ENCODE data around the gene KIAA0753. TPM values are rescaled to one million over a fixed set of nuclear protein-coding genes. Genes with fewer than 3 reads are reported as not detected.

KIAA0753 gene
- total and polyA plus RNA-seq, 7 donors = 3.6 to 18.3 (median 14.1) TPM

- 86 to 91% methylated on average over 16 of the region's 16 CpGs for WGBS, 2 donors
- TF ChIP-seq POLR2AphosphoS5 (IDR thresholded peaks at IDR 0.05) (no peak), CTCF (IDR thresholded peaks at IDR 0.05) (no peak), EP300 (IDR thresholded peaks at IDR 0.05) (no peak), POLR2A (IDR thresholded peaks at IDR 0.05) (no peak)
- Histone ChIP-seq H3K9me3 (peaks cover 0 to 2% (median 0%) of the 10 kb centered on the region in 4 donors), H3K4me3 (no peak overlapping the region), H3K27me3 (no peaks in the 10 kb centered on the region), H3K27ac (no peak overlapping the region), H3K36me3 (no peaks in the 10 kb centered on the region), H3K4me1 (peaks cover 0 to 9% (median 5%) of the 10 kb centered on the region in 4 donors)
- intact Hi-C loops (cut with DNase I) = no loop called here
- DNase-seq = no peak
Observed at GRCh38 chr17:6543079-6544010, 97.2 kb downstream of the KIAA0753 start.

GRCh38 chr17:6542577-6542976, 97.9 kb downstream of the KIAA0753 start:
- 94 to 95% methylated on average over 4 of the region's 4 CpGs for WGBS, 2 donors
- DNase-seq = no peak

GRCh38 chr17:6541886-6542285, 98.6 kb downstream of the KIAA0753 start:
- no peak overlapping the region for H3K4me3 ChIP-seq
- H3K27me3 ChIP-seq = no peaks in the 10 kb centered on the region
- intact Hi-C loops (cut with DNase I) = no loop called here
- DNase-seq = no peak
- TF ChIP-seq EP300 (IDR thresholded peaks at IDR 0.05) = no peak
- H3K36me3 ChIP-seq = peaks cover 0 to 6% (median 0%) of the 10 kb centered on the region in 4 donors
- no peak overlapping the region for H3K27ac ChIP-seq
- 90 to 92% methylated on average over 4 of the region's 4 CpGs for WGBS, 2 donors
- H3K9me3 ChIP-seq = peaks cover 0 to 2% (median 0%) of the 10 kb centered on the region in 4 donors
- peaks cover 0 to 4% (median 0%) of the 10 kb centered on the region in 4 donors for H3K4me1 ChIP-seq

More at GRCh38 chr17:6542577-6542976, 97.9 kb downstream of the KIAA0753 start:
- Histone ChIP-seq H3K27me3 (no peaks in the 10 kb centered on the region), H3K4me3 (no peak overlapping the region), H3K27ac (no peak overlapping the region), H3K4me1 (peaks cover 0 to 4% (median 0%) of the 10 kb centered on the region in 4 donors), H3K36me3 (peaks cover 0 to 4% (median 0%) of the 10 kb centered on the region in 4 donors), H3K9me3 (peaks cover 0 to 2% (median 0%) of the 10 kb centered on the region in 4 donors)
- TF ChIP-seq POLR2AphosphoS5 (IDR thresholded peaks at IDR 0.05) (no peak), POLR2A (IDR thresholded peaks at IDR 0.05) (no peak)
- intact Hi-C loops (cut with DNase I) = no loop called here

- H3K27ac ChIP-seq = no peak overlapping the region
- H3K4me1 ChIP-seq = peaks cover 0 to 9% (median 0%) of the 10 kb centered on the region in 4 donors
- H3K36me3 ChIP-seq = peaks cover 0 to 6% (median 0%) of the 10 kb centered on the region in 4 donors
- no peak for TF ChIP-seq CTCF (IDR thresholded peaks at IDR 0.05)
- no peak for TF ChIP-seq POLR2AphosphoS5 (IDR thresholded peaks at IDR 0.05)
- TF ChIP-seq EP300 (IDR thresholded peaks at IDR 0.05) = no peak
- no peak for TF ChIP-seq POLR2A (IDR thresholded peaks at IDR 0.05)
- 82 to 91% methylated on average over 3 of the region's 3 CpGs for WGBS, 2 donors
- peaks cover 0 to 2% (median 0%) of the 10 kb centered on the region in 4 donors for H3K9me3 ChIP-seq
- H3K4me3 ChIP-seq = no peak overlapping the region
- intact Hi-C loops (cut with DNase I) = no loop called here
- no peaks in the 10 kb centered on the region for H3K27me3 ChIP-seq
- DNase-seq = peak; percentile 12
Observed at GRCh38 chr17:6539871-6540270, 100.6 kb downstream of the KIAA0753 start.

GRCh38 chr17:6536566-6537065, 103.9 kb downstream of the KIAA0753 start:
- 92 to 97% methylated on average over 10 of the region's 10 CpGs for WGBS, 2 donors
- Histone ChIP-seq H3K27me3 (no peaks in the 10 kb centered on the region), H3K27ac (peak overlapping the region in 3 of 4 donors; percentile 53 to 65 (median 56)), H3K4me3 (no peak overlapping the region), H3K4me1 (peaks cover 0 to 9% (median 0%) of the 10 kb centered on the region in 4 donors), H3K36me3 (peaks cover 0 to 6% (median 0%) of the 10 kb centered on the region in 4 donors), H3K9me3 (peaks cover 0 to 2% (median 0%) of the 10 kb centered on the region in 4 donors)
- intact Hi-C loops (cut with DNase I) = no loop called here
- no peak for TF ChIP-seq POLR2A (IDR thresholded peaks at IDR 0.05)
- TF ChIP-seq EP300 (IDR thresholded peaks at IDR 0.05) = no peak
- TF ChIP-seq CTCF (IDR thresholded peaks at IDR 0.05) = no peak
- TF ChIP-seq POLR2AphosphoS5 (IDR thresholded peaks at IDR 0.05) = no peak
- peak; percentile 50 for DNase-seq

All from sigmoid colon (tissue), 7 donors.